Activated T-cell treated with anti-CD3 and anti-CD28 coated beads, Interleukin-2, amount 50 U/mL, for 4 hours (primary cell): ENCODE results near the gene ERBB4. TPM values are rescaled to one million over a fixed set of nuclear protein-coding genes. Genes with fewer than 3 reads are reported as not detected.

Source experiments
- ATAC-seq, 2 donors: fragments of 200-7000 bp; cut with Tn5 transposase; one replicate each; pipeline ENCODE4 v1.10.0; 2021
- DNase-seq: peaks from one replicate; pipeline ENCODE4 v3.0.0-alpha.2; 2020
- H3K27me3 Mint-ChIP-seq: one replicate; pipeline ENCODE4 v1.8.0; 2021; ENCODE audit warnings: low read depth, mixed read lengths
- H3K36me3 Mint-ChIP-seq: one replicate; pipeline ENCODE4 v1.8.0; 2022; ENCODE audit warnings: mixed read lengths; ENCODE audit not compliant: insufficient read depth
- H3K4me1 Mint-ChIP-seq: one replicate; pipeline ENCODE4 v1.8.0; 2021; ENCODE audit warnings: low read depth, mixed read lengths
- H3K4me3 Mint-ChIP-seq: one replicate; pipeline ENCODE4 v1.8.0; 2021; ENCODE audit warnings: mild to moderate bottlenecking, moderate library complexity, mixed read lengths
- H3K9me3 Mint-ChIP-seq: one replicate; pipeline ENCODE4 v1.8.0; 2021; ENCODE audit warnings: mixed read lengths
- total RNA-seq, 3 donors: library from RNA; stranded (reverse); gene quantifications; one replicate each; pipeline ENCODE4 v1.2.1, GENCODE V29; 2021

The ERBB4 gene
- total RNA-seq, 3 donors from 2014 or later, result not detected

DNA sequence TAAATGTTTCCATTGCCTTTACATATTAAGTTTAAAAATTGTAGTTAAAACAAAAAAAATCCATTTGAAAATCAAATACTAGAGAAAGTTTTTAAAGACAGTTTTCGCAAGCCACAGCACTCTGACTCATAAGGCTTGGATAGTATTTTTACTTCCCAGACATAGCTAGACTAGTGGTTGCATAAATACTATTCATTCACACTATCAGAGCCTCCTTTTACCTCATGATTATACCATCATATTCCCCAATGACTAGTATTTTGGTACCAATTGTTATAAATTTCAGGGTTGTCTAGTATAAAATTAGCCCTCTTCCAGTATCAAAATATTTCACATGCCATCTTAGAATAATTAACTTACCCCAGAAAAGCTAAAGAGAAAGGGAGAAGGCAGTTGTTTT is 393.5 kb downstream of the ERBB4 start:
- Mint-ChIP-seq H3K36me3 (no peaks in the 10 kb centered on the region), H3K9me3 (no peaks in the 10 kb centered on the region), H3K4me1 (no peaks in the 10 kb centered on the region), H3K27me3 (no peaks in the 10 kb centered on the region), H3K4me3 (no peak overlapping the region)
- ATAC-seq (no peak), DNase-seq (no peak)

DNA sequence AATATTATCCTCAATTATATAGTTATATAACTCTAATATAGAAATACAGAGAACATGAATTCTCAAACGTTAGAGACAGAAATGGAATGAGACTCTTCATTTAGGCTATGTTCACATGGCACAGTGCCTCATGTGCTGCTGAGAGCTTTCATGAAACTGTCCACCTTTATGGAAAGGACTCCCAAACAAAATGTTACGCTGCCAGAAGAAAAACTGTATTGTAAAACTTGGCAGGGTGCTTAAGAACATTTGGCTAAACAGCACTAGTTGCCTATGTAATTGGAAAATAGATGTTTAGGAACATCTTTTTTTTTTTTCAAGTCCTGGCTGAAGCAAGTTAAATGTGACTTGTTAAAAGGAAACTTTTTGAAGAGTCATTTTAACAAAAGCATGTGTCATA is 396.0 kb downstream of the ERBB4 start:
- no peak overlapping the region for H3K4me3 Mint-ChIP-seq
- DNase-seq, result no peak
- ATAC-seq, result no peak
- H3K9me3 Mint-ChIP-seq, result no peaks in the 10 kb centered on the region
- H3K27me3 Mint-ChIP-seq, result no peaks in the 10 kb centered on the region
- H3K36me3 Mint-ChIP-seq, result no peaks in the 10 kb centered on the region
- no peaks in the 10 kb centered on the region for H3K4me1 Mint-ChIP-seq

DNA sequence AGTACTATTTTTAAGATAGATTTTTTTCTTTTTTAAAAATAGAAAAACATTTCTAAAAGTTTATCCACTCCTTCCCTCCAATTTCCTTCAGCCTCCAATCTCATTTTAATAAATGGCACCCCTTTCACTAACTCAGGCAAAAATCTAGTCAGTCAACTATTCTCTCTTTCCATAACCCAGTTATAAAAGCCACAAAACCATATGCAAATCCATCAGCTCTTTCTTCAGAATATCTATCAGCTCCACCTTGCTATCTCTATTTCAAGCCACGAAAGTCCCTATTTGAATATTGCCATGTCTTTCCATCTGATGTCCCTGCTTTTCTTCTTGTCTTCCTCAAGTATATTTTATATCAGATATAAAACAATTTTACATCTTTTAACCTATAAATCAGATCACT is 397.1 kb downstream of the ERBB4 start:
- no peaks in the 10 kb centered on the region for H3K4me1 Mint-ChIP-seq
- H3K36me3 Mint-ChIP-seq, result no peaks in the 10 kb centered on the region
- no peak overlapping the region for H3K4me3 Mint-ChIP-seq
- no peak for ATAC-seq
- peaks cover 3% of the 10 kb centered on the region for H3K9me3 Mint-ChIP-seq
- DNase-seq, result no peak
- no peaks in the 10 kb centered on the region for H3K27me3 Mint-ChIP-seq

DNA sequence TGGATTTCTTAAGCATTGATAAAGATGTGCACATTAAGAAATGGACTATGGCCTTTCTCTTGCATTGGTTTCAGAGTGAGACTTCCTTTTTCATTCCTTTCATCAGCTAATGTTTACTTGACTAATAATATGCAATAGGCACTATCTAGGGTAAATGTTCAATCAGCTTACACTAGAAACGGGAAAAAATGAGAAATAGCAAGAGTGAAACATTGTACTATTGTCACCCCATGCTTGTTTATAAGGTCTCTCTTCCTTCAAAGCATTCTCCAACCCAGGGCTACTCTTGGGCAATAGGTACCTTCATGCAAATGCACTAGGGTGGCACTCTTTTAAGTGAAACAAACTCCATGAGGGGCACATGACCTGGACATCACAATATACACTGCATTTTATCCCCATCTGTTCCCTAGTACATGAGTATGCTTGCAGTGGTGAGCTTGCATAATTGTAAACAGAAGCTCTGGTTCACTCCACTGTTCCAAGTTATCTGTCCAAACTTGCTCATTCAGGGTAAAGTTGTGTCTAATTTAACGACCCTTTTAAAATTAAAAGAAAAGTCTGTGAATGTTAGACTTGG is 402.3 kb downstream of the ERBB4 start:
- peaks cover 3% of the 10 kb centered on the region for H3K9me3 Mint-ChIP-seq
- H3K36me3 Mint-ChIP-seq, result no peaks in the 10 kb centered on the region
- DNase-seq (no peak), ATAC-seq (no peak)
- H3K4me3 Mint-ChIP-seq, result no peak overlapping the region
- H3K4me1 Mint-ChIP-seq, result no peaks in the 10 kb centered on the region
- H3K27me3 Mint-ChIP-seq, result no peaks in the 10 kb centered on the region

DNA sequence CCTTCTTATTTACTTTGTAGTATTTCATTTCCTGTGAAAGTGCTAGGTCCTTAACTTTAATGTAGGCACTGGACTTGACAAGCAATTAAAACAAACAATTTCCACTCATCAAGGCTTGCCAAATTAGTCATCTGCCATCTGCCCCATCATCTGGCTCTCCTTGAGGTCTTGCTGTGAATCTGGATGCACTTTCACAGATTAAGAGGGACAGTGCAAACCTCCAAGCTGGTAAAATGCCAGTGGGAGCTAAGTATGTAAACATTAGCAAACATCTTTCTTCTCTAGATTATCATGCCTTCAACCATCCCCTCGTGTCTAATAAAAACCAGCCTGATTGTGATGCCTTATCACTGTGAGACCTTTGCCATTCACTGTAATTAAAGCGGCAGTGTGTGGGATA is 402.9 kb downstream of the ERBB4 start:
- ATAC-seq (no peak), DNase-seq (no peak)
- Mint-ChIP-seq H3K9me3 (peaks cover 3% of the 10 kb centered on the region), H3K27me3 (no peaks in the 10 kb centered on the region), H3K4me1 (no peaks in the 10 kb centered on the region), H3K36me3 (no peaks in the 10 kb centered on the region), H3K4me3 (no peak overlapping the region)

DNA sequence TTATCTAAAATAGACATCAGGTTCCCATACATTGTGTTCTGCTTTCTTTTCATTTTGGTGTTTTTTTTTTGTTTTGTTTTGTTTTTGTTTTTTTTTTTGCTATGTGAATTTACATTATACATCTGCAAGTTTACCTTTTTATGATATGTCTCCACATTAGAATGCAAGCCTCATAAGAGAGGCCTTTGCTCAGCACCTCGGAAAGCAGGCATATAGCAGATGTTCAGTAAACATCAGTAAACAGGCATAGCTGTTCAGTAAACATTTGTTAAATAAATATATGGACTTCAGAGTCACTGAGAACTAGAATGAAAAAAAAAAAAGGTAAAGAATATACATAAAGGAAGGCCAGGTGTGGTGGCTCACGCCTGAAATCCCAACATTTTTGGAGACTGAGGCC is 405.3 kb downstream of the ERBB4 start:
- Mint-ChIP-seq H3K4me3 (no peak overlapping the region), H3K27me3 (no peaks in the 10 kb centered on the region)

DNA sequence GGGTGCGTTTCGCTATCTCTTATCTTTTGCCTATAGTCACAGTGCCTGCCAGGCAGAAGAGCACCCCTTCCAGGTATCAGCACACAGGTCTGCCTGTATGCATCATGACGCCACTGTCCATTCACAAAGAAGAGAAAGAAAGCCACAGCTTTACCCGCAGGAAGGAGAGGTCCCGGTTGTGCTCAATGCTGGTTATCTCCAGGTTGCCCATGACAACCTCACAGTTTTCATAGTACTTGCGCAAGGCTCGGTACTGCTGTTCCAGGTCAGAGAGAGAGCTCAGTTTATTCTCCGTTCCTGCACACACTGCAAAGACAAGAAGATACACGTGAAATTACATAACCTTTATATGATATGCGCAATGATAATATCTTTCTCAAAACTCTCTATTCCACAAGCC is 414.0 kb downstream of the ERBB4 start:
- no peak overlapping the region for H3K4me3 Mint-ChIP-seq
- no peak for DNase-seq
- no peaks in the 10 kb centered on the region for H3K27me3 Mint-ChIP-seq
- no peaks in the 10 kb centered on the region for H3K36me3 Mint-ChIP-seq
- H3K9me3 Mint-ChIP-seq, result no peaks in the 10 kb centered on the region
- no peak for ATAC-seq
- no peaks in the 10 kb centered on the region for H3K4me1 Mint-ChIP-seq

More for the DNA sequence above, 405.3 kb downstream of the ERBB4 start:
- no peak for ATAC-seq
- DNase-seq, result no peak
- Mint-ChIP-seq H3K36me3 (no peaks in the 10 kb centered on the region), H3K9me3 (peaks cover 3% of the 10 kb centered on the region), H3K4me1 (no peaks in the 10 kb centered on the region)

DNA sequence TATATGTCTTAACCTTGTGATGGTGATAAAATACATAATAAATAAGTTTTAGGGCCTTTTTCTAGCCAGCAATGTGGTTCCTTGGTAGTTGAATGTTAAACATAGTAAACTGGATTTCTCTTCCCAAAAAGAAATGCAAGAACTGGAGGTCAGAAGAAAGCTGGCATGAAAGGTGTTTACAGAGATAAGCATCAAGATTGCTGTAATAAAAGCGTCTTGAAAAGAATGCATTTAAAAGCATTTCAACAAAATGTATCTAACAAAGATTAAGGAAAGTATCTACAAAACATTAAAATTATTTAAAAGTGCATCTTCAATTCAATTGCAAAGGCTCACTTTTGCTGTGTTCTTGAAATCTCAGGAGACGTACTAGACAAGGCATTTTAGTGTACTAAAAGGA is 419.0 kb downstream of the ERBB4 start:
- H3K27me3 Mint-ChIP-seq, result no peaks in the 10 kb centered on the region
- no peaks in the 10 kb centered on the region for H3K9me3 Mint-ChIP-seq
- H3K4me3 Mint-ChIP-seq, result no peak overlapping the region
- no peaks in the 10 kb centered on the region for H3K36me3 Mint-ChIP-seq
- no peak for DNase-seq
- no peak for ATAC-seq
- H3K4me1 Mint-ChIP-seq, result no peaks in the 10 kb centered on the region

DNA sequence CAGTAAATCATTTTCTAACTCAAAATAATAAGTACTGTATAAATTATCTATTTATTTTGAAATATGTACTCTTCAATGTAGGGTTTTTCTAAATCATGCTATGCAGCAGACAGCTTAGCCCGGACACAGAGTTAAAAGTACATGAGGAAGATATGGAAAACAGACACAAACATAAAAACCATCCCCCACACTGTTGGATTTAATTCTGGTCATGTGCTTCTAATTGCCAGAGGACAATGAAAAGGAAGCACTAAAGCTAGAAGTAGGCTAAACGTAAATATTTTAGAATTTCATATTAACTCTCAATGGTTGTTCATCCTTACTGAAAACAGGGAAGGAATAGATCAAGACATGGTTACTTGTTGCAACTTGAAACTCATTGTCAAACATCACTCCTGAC is 420.7 kb downstream of the ERBB4 start:
- no peak overlapping the region for H3K4me3 Mint-ChIP-seq
- no peaks in the 10 kb centered on the region for H3K36me3 Mint-ChIP-seq
- no peak for ATAC-seq
- no peaks in the 10 kb centered on the region for H3K4me1 Mint-ChIP-seq
- no peak for DNase-seq
- no peaks in the 10 kb centered on the region for H3K27me3 Mint-ChIP-seq
- peaks cover 2% of the 10 kb centered on the region for H3K9me3 Mint-ChIP-seq

DNA sequence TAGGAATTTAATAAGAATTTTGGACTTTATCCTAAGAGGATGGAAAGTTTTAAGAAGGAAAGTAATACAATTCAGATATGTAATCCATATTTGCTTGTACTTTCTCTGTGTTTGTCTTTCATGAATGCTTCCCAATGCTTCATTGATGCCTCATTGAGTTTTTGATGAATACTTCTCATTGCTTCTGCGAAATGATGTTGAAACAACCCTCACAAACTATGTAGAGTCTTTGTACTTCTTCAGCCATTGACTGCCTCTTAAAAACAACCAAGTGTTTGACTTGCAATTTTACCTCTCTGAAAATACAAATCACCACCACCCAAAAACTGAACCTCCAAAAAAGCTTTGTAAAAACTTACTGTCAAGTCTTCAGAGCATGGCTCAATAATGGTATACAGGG is 424.1 kb downstream of the ERBB4 start:
- DNase-seq, result no peak

DNA sequence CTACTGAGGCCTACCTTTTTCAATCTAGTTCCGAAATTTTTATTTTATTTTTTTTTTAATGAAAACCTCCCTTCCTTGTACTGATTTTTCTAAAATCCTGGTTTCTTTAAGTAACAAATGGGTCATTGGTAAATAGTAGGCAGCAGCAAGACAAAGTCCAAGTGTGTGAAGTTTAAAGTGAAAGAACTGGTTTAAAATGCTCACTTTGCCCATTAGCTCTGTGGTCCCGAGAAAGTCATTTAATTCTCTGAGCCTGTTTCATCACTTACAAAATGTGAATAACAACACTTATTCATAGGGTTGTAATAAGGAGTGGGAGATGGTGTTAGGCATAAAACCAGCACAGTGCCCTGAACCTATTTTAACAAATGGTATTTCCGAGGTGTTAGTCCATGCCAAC is 426.2 kb downstream of the ERBB4 start:
- Mint-ChIP-seq H3K36me3 (no peaks in the 10 kb centered on the region), H3K4me1 (no peaks in the 10 kb centered on the region), H3K4me3 (no peak overlapping the region), H3K9me3 (peaks cover 4% of the 10 kb centered on the region), H3K27me3 (no peaks in the 10 kb centered on the region)
- DNase-seq, result no peak
- ATAC-seq, result no peak

More for the DNA sequence above, 424.1 kb downstream of the ERBB4 start:
- H3K4me1 Mint-ChIP-seq, result no peaks in the 10 kb centered on the region
- H3K9me3 Mint-ChIP-seq, result peaks cover 4% of the 10 kb centered on the region
- no peak overlapping the region for H3K4me3 Mint-ChIP-seq
- no peaks in the 10 kb centered on the region for H3K36me3 Mint-ChIP-seq
- no peak for ATAC-seq
- H3K27me3 Mint-ChIP-seq, result no peaks in the 10 kb centered on the region

DNA sequence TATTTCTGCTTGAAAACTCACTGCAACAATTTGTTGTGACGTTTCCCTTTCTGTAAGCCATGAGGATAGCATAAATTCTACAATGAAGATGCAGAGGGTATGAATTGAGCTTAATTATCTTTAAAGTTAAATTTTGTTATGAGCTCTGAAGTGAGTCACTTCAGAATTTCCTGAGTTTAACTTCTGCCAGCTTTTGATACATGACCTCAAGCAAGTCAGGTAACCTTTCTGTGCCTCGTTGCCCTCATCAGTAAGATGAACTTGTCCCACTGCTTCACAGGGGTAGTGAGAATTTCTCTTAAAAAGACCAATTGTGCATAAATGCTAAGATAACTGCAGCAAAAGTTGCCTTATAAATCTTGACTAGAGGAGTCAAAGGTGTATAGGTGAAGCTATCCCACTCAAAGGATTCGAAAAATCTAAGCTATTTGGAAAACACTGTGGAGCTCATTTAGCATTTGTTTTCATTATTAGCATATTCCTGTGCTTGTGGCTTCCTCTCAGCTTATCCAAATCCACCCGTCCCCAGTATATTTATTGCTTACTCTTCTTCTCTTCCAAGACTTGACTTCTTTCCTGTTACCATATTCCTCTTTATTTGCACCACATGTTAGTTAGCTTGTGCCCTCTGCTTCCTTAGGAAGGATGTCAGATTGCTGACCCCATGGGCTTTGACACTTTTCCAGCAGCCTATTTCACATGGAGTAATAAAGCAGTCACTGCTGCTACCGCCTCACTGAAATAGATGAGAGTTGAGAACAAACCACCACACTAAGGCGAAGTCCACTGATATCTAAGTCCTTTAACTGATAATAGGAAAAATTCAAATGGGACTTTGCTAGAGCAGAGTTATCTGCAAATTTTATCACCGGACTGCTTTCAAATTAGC is 428.6 kb downstream of the ERBB4 start:
- Mint-ChIP-seq H3K9me3 (peaks cover 10% of the 10 kb centered on the region), H3K4me3 (no peak overlapping the region), H3K4me1 (no peaks in the 10 kb centered on the region), H3K27me3 (no peaks in the 10 kb centered on the region), H3K36me3 (no peaks in the 10 kb centered on the region)
- DNase-seq, result no peak
- no peak for ATAC-seq

DNA sequence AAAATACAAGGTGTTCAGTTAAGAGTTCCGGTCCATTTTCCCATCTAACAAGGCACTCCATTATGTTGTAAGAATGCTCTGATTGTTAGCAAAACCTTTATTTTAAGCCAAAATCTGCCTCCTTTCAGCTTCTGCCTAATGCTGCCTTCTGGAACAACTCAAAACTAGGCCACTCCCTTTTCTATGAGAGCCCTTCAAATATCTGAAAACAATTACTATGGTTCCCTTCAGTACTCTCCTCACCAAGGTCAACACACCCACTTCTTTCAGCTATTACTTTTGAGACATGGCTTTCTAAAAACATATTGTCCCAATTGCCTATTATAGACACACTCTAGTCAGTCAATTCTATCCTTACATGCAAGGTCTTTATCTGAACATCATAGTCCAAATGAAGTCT is 429.4 kb downstream of the ERBB4 start:
- Mint-ChIP-seq H3K4me1 (no peaks in the 10 kb centered on the region), H3K36me3 (no peaks in the 10 kb centered on the region), H3K9me3 (peaks cover 10% of the 10 kb centered on the region), H3K4me3 (no peak overlapping the region), H3K27me3 (no peaks in the 10 kb centered on the region)
- no peak for ATAC-seq
- DNase-seq, result no peak

DNA sequence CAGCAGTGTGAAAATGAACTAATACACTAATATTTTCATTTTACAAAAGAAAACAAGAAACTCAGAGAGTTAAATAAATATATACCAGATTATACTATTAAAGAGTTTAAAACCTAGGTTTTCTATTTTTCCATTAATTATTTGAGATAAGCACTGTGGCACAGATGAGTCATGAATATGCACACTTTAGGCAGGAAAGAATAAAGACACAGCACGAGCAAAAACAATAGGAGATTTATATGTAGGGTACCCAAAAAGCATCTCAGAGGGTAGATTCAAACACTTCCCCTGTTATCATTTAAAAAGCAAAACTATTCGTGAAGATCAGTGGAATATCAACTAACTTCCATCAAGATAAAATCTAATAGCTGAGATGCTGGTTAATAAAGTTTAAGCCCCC is 430.6 kb downstream of the ERBB4 start:
- no peak overlapping the region for H3K4me3 Mint-ChIP-seq
- no peaks in the 10 kb centered on the region for H3K27me3 Mint-ChIP-seq
- ATAC-seq, result no peak
- H3K36me3 Mint-ChIP-seq, result no peaks in the 10 kb centered on the region
- no peak for DNase-seq
- no peaks in the 10 kb centered on the region for H3K4me1 Mint-ChIP-seq
- peaks cover 9% of the 10 kb centered on the region for H3K9me3 Mint-ChIP-seq

DNA sequence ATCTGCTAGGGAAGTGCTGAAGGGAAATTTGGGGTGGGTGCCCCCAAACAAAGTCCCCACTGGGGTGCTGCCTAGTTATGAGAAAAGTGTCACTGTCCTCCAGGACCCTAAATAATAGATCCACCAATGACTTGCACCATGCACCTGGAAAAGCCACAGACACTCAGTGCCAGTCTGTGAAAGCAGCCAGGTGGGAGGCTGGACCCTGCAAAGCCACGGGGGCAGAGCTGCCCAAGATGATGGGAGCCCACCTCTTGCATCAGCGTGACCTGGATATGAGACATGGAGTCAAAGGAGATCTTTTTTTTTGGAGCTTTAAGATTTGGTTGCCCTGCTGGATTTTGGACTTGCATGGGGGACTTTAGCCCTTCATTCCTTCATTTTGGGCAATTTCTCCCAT is 431.6 kb downstream of the ERBB4 start:
- DNase-seq, result no peak
- Mint-ChIP-seq H3K9me3 (peaks cover 6% of the 10 kb centered on the region), H3K27me3 (no peaks in the 10 kb centered on the region), H3K36me3 (no peaks in the 10 kb centered on the region), H3K4me3 (no peak overlapping the region), H3K4me1 (no peaks in the 10 kb centered on the region)
- ATAC-seq, result no peak
